Measurements from ENCODE around the gene IRF2BPL.
A peak's percentile ranks its signal among the peaks of the same experiment; 100 is the strongest.

The IRF2BPL gene

GRCh38 chr14:77028384-77029231 lies at the start of gene IRF2BPL:
TSS of gene IRF2BPL (minus strand) at chr14:77028708. CDS start at chr14:77027792, 916 bp downstream.
- peak; percentile 99 for DNase-seq (ENCODE audit: low spot score)

GRCh38 chr14:77077040-77077439 lies 48.5 kb upstream of the IRF2BPL start:
- DNase-seq (ENCODE audit: low spot score): no peak

- no peak for DNase-seq (ENCODE audit: low spot score)
Observed at GRCh38 chr14:77076113-77076631, 47.7 kb upstream of the IRF2BPL start.

GRCh38 chr14:77074969-77075368 lies 46.5 kb upstream of the IRF2BPL start:
- DNase-seq (ENCODE audit: low spot score): no peak

GRCh38 chr14:77071938-77072388 lies 43.5 kb upstream of the IRF2BPL start:
- peak; percentile 84 for DNase-seq (ENCODE audit: low spot score)

DNA sequence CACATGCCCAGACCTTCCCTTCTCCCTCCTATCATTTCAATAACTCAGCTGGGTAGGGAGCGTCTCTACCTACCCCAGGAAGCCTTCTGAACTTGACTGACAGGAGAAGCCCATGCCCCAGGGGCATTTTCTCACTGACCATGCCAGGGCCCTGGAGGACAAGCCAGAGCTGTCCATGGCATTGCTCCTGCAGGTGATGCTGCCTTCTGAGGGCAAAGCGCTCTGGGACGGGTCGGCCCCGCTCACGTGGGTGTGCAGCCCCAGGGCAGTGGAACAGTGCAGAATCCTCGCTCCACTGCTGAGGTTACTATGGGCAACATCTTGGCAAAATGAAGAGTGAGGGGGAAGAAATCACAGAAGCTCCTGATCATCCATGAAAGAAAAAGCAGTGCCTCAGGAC lies 41.0 kb upstream of the IRF2BPL start:
- no peak for DNase-seq (ENCODE audit: low spot score)

DNA sequence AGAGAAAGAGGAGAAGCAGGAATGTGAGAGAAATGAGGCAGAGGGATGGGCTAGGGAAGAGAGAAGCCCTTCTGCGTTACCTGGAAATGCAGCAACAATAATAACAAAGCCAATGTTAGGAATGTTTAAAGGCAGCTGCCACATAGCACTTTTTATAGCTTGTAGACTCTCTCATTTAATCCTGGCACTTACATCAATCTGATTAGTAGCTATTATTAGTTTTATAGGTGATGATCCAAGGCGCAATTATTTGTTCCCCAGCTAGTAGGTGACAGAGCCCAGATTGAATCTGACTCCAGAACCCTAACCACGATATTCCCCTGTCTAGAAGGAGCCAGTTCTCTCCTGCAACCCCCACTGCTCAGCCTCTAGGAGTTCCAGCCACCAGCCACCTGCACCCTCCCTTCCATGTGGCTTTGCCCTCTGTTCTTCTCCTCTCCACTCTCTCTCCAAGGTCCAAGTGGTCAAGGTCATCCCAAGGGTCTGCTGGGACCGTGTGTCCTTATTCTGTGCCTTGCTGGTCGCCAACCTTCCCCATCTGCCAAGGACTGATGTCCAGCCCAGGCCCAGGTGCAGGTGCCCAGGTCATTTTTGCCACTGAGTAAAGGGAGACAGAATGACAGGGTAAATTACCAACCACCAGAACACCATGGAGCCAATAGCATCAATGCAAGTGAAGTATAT lies 40.2 kb upstream of the IRF2BPL start:
- no peak for DNase-seq (ENCODE audit: low spot score)

- peak; percentile 71 for DNase-seq (ENCODE audit: low spot score)
Observed at GRCh38 chr14:77067632-77068516, 39.4 kb upstream of the IRF2BPL start.

DNA sequence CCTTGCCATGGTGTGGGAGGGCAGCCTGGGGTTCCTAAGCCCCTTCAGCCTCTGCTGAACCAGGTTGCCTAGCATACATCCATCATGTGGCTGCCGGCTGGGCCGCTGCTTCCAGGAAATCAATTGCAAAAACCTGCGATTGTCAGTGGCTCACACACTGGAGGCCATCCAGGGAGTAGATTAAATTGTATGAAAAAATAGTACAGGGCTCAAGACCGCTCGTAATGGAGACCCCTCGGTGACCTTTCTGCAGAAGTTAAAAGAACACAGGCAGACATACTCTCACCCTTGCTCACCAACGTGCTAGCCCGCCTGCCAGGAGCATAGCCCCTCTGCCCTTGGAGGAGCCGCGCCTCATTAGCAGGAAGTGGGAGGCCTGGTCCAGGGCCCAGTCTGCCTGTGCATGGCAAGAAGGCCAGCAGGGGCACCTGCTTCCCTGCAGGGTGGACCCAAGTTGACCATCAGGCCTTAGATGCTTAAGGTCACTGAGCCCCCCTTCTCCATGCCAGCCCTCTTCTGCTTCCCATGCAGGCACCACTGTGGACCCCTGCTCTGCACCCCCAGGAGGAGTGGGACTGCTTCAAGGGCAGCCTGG lies 38.2 kb upstream of the IRF2BPL start:
- no peak for DNase-seq (ENCODE audit: low spot score)

DNA sequence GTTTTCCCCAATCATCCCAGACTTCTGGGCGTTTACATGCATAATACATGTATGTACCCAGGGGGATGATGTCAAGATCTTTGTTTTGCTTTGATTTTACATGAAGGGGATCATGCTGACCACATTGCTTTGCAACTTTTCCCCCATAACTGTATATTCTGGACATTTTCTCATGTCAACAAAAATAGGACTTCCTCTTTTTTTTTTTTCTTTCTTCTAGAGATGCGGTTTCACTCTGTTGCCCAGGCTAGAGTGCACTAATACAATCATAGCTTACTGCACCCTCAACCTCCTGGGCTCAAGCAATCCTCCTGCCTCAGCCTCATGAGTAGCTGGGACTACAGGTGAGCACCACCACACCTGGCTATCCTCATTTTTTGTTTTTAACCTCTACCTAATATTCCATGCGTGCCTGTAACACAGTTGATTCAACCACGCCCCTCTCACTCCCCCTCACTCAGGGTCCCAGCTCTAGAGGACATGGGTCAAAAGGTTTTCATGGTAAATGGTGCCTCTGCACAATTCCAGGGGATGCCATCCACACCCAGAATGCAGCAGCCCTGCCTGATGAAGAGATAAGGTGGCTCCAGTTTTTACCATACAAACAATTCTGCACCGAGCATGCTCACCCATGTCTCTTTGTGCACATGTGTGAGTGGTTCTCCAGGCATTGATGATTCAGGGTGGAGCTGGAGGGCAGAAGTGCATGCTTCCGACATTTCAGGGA lies 37.5 kb upstream of the IRF2BPL start:
- DNase-seq (ENCODE audit: low spot score): no peak

GRCh38 chr14:77064521-77065178 lies 36.1 kb upstream of the IRF2BPL start:
- DNase-seq (ENCODE audit: low spot score): no peak

GRCh38 chr14:77063571-77064171 lies 35.2 kb upstream of the IRF2BPL start:
- DNase-seq (ENCODE audit: low spot score): no peak

DNA sequence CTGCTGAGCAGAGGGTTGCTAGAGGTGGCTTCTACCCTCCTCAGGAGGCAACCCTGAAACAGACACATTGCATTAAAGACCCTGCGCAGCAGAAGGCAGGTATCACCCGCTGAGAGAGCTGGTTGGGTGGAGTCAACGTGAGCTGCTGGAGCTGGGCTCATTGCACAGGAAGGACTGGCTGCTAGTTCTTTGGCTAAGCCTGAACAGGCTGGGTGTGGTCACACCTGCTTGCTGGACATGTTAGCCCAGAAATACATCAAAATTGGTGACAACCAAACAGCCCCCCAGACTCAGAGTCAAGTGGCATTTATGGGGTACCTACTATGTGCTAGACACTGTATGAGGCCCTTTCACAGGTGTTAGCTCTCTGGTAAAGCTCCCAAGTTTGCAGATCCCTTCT lies 33.8 kb upstream of the IRF2BPL start:
- no peak for DNase-seq (ENCODE audit: low spot score)

DNA sequence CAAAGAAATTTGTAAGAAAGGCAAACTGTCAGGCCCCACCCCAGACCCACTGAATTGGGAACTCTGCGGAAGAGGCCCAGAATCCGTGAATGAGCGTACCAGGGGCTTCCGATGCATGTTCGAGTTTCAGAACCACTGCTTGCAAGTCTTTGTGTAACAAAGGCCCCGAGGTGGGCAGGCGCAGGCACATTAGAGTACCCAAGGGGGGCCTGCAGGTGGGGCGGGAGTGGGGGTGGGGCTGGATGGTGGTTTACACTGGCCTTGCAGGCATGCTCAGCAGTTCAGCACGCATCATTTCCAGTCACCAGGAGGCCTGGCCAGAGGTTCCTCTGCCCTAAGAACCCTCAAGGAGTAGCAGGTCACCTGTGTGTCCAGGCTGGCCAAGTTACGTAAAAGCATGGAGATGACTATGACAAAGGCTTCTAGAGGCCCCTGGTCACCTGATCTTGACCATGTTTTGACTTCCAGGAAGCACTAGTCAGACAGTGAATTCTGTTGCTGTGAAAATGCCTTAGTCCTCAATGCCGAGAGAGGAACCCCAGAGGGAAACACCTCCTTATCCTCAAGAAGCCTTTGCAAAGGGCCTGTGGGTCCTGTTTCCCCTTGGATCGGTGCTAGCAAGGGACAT lies 33.2 kb upstream of the IRF2BPL start:
- no peak for DNase-seq (ENCODE audit: low spot score)

DNA sequence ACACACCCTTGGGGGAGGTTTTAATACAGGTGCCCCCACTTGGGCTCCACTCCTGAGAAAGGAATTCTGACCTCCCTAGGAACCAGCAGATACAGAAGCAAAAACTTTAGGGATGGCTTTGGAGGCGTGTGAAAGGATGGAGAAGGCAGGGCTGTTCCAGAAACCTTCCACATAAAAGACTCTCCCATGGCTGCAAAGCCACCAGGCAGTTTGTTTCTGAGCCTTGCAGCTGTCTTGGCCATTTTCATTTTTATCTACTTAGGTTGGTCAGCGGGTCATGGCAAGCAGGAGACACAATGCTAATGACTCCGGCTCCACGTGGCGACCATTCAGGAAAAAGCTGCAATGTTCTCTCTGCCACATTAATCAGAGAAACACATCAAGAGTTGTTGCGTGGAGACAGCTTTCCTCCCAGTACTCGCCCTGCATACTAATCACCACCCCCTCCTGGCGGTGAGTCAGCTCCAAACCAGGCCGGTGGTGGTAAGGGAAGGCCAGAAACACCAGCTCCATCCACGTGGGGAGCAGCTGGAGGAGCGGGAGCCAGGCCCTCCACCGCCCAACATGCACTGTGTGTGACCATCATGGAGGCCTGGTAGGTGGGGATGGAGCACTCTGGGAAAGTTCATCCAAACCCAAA lies 30.9 kb upstream of the IRF2BPL start:
- peak; percentile 88 for DNase-seq (ENCODE audit: low spot score)

- DNase-seq (ENCODE audit: low spot score): no peak
Observed at GRCh38 chr14:77058785-77059184, 30.3 kb upstream of the IRF2BPL start.

GRCh38 chr14:77058117-77058516 lies 29.6 kb upstream of the IRF2BPL start:
- DNase-seq (ENCODE audit: low spot score): no peak

DNA sequence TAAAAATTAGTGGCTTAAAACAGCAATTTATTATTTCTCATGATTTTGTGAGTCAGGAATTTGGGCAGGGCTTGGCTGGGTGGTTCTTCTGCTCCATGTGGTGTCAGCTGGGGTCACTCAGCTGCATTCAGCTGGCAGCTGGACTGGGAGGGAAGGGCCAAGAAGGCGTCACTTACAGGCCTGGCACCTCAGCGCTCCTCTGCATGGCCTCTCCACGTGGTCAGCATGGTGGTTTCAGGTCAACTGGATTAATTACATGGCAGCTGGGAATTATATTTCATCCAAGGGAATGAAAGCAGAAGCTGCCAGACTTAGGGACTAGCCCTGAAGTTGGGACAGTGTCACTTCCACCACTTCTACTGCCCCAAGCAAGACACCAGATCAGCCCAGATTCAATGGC lies 27.5 kb upstream of the IRF2BPL start:
- DNase-seq (ENCODE audit: low spot score): no peak

GRCh38 chr14:77055306-77055705 lies 26.8 kb upstream of the IRF2BPL start:
- DNase-seq (ENCODE audit: low spot score): peak; percentile 56

Data from kidney tubule cell (primary cell).